Common myeloid progenitor, CD34-positive (primary cell): ENCODE measurements around the gene FSTL5. TPM values are rescaled to one million over a fixed set of nuclear protein-coding genes. Genes with fewer than 3 reads are reported as not detected.
"Not testable (repeated sequence)": the region's sequence is repeated elsewhere in the genome, so short reads cannot be mapped to it uniquely, and the experiment has no call there.

Experiments used
- CTCF ChIA-PET: fragments of 350-600 bp; sonication (Branson Sonifier 250); formaldehyde crosslinking; loops from one replicate; lab custom pipeline; 2021; ENCODE audit warnings: antibody characterized with exemption; lab: Charles Lee
- POLR2A ChIA-PET: fragments of 350-600 bp; sonication (Branson Sonifier 250); formaldehyde crosslinking; loops from one replicate; lab custom pipeline; 2021; ENCODE audit warnings: antibody characterized with exemption; lab: Charles Lee
- DNase-seq, 3 donors: peaks; one replicate each; pipeline versions ENCODE4 v3.0.0 to v3.0.0-alpha.2; 2013
- H3K27ac ChIP-seq, 2 experiments: 1 replicate in 1 of 2; 2 replicates in 1 of 2; pipeline ENCODE4 v1.7.0; 2013; ENCODE audit warnings: inconsistent platforms in 2 of 2, low read length in 2 of 2, mild to moderate bottlenecking in 2 of 2, low read depth in 1 of 2, moderate library complexity in 1 of 2; ENCODE audit not compliant: severe bottlenecking in 2 of 2, insufficient read depth in 1 of 2, poor library complexity in 1 of 2
- H3K27me3 ChIP-seq, 5 experiments: replicated peaks in 2 of 5; 1 replicate in 3 of 5; 2 replicates in 2 of 5; pipeline versions ENCODE4 v1.6.1 to v1.7.0; 2013; ENCODE audit warnings: low read length in 4 of 5, mild to moderate bottlenecking in 2 of 5, moderate library complexity in 2 of 5, inconsistent platforms in 1 of 5; ENCODE audit not compliant: insufficient read depth in 5 of 5, control insufficient read depth in 4 of 5
- H3K36me3 ChIP-seq, 4 experiments: 1 replicate in 2 of 4; 2 replicates in 2 of 4; pipeline versions ENCODE4 v1.6.1 to v1.7.0; 2013; ENCODE audit warnings: low read length in 3 of 4, control low read depth in 1 of 4, mild to moderate bottlenecking in 1 of 4; ENCODE audit not compliant: control insufficient read depth in 4 of 4, insufficient read depth in 4 of 4
- H3K4me1 ChIP-seq, 4 experiments: 1 replicate in 3 of 4; 2 replicates in 1 of 4; pipeline versions ENCODE4 v1.6.1 to v1.7.1; 2013; ENCODE audit warnings: low read length in 3 of 4, mild to moderate bottlenecking in 3 of 4, control low read depth in 1 of 4, inconsistent platforms in 1 of 4, moderate library complexity in 1 of 4; ENCODE audit not compliant: control insufficient read depth in 4 of 4, insufficient read depth in 4 of 4; ENCODE audit errors: control extremely low read depth in 1 of 4
- H3K4me3 ChIP-seq, 7 experiments: 1 replicate in 4 of 7; 2 replicates in 3 of 7; pipeline versions ENCODE4 v1.5.1 to v1.7.0; 2013; ENCODE audit warnings: mild to moderate bottlenecking in 7 of 7, low read length in 6 of 7, moderate library complexity in 6 of 7, inconsistent platforms in 2 of 7, low read depth in 2 of 7, control low read depth in 1 of 7; ENCODE audit not compliant: insufficient read depth in 4 of 7, control insufficient read depth in 1 of 7; ENCODE audit errors: extremely low read depth in 1 of 7
- H3K9me3 ChIP-seq, 5 experiments: 1 replicate in 4 of 5; 2 replicates in 1 of 5; pipeline versions ENCODE4 v1.6.1 to v1.7.1; 2013; ENCODE audit warnings: low read length in 4 of 5, mild to moderate bottlenecking in 2 of 5, inconsistent platforms in 1 of 5, low read depth in 1 of 5, moderate library complexity in 1 of 5; ENCODE audit not compliant: control insufficient read depth in 4 of 5, insufficient read depth in 2 of 5; ENCODE audit errors: control extremely low read depth in 1 of 5
- WGBS: methylation state at CpG from one replicate; pipeline ENCODE4 v1.1.5; 2013; ENCODE audit not compliant: insufficient coverage; 5-methylcytosine and 5-hydroxymethylcytosine counted together
- polyA plus RNA-seq: library from polyadenylated mRNA; unstranded; fragments of 120-200 nt; gene quantifications from one replicate; pipeline ENCODE4 v1.2.1, GENCODE V29; 2013

FSTL5 gene
- not detected for polyA plus RNA-seq

DNA sequence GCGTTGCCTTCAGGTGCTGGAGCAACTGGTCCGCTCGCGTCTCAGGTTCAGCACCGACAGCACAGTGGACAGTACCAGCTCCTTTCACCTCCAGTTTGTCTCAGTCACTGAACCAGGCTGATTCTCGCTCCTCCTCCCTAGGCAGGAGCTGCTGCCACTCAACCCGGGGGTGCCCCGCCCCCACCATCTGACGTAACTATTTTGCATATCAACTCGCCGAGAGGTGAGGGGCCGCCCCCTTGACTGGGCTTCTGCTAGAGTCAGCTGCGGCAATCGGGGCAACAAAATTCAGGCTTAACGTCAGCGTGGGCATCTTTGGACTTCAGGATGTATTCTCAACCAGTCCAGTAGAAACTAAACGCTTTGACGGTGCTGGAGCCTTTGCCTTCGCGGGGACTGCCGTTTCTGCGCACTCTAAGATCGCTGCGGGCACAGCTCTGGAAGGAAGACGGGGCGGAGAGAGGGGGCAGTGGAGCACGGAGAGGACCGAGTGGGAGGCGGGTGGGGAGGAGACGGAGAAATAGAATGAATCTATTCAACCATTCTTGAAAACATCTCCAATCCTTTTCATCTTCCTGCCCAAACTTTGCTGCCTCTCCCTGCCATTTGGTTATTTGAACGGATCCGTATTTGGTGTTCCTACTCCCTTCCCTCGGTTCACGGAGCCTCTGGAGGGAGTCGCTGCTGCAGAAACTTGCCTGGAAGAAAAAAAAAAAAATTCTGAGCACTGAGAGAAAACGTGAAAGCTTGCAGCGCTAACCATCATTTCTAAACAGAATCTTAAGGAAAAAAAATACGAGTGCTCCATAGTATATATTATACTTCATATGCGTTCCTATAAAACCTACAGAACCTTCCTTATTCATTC lies at the start of gene FSTL5:
TSS of gene FSTL5 (minus strand) at position 109 of the 868 bp plus-strand sequence. CDS start 52,604 bp downstream, outside the sequence.
- Histone ChIP-seq H3K4me1 (peaks cover 0 to 7% (median 3%) of the 10 kb centered on the region in 4 experiments), H3K9me3 (no peaks in the 10 kb centered on the region), H3K27me3 (peaks cover 12 to 31% (median 16%) of the 10 kb centered on the region in 5 experiments), H3K36me3 (no peaks in the 10 kb centered on the region), H3K27ac (no peak within 1 kb of the TSS), H3K4me3 (peak within 1 kb of the TSS in 6 of 7 experiments; percentile 17 to 72 (median 60))
- DNase-seq = peak; percentile 57 to 88 (median 84)
- 3% methylated on average over 24 of the region's 39 CpGs for WGBS
- ChIA-PET POLR2A (no interaction called here), CTCF (no interaction called here)

DNA sequence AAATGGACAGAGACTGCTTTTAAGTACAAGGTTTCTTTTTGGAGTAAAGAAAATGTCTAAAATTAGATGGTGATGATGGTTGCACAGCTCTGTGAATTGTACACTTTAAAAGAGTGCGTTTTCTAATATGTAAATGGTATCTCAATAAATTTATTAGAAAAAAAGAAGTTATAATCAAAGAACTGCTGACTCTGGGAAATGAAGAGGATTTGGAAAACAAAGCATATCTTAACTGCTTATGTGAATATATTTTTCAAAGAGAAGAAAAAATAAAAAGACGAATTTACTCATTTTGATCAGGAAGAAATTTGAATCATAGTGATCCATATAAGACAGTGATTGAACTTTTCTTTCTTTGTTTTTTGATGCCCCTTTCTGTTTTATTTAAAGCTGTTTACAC lies 45.9 kb upstream of the FSTL5 start:
- POLR2A ChIA-PET = no interaction called here
- no peak overlapping the region for H3K4me3 ChIP-seq
- H3K4me1 ChIP-seq = no peaks in the 10 kb centered on the region
- H3K27me3 ChIP-seq = no peaks in the 10 kb centered on the region
- DNase-seq = no peak
- H3K9me3 ChIP-seq = peaks cover 0 to 1% (median 0%) of the 10 kb centered on the region in 5 experiments
- H3K27ac ChIP-seq = no peak overlapping the region
- WGBS = 100% methylated on average over 1 of the region's 2 CpGs
- CTCF ChIA-PET = no interaction called here
- H3K36me3 ChIP-seq = no peaks in the 10 kb centered on the region

GRCh38 chr4:162203478-162203877 lies 39.7 kb upstream of the FSTL5 start:
- H3K27ac ChIP-seq, CTCF ChIA-PET, DNase-seq, POLR2A ChIA-PET, H3K4me1 ChIP-seq, H3K4me3 ChIP-seq, H3K36me3 ChIP-seq, H3K9me3 ChIP-seq, H3K27me3 ChIP-seq: not testable (repeated sequence)
- 98% methylated on average over 29 of the region's 32 CpGs for WGBS

DNA sequence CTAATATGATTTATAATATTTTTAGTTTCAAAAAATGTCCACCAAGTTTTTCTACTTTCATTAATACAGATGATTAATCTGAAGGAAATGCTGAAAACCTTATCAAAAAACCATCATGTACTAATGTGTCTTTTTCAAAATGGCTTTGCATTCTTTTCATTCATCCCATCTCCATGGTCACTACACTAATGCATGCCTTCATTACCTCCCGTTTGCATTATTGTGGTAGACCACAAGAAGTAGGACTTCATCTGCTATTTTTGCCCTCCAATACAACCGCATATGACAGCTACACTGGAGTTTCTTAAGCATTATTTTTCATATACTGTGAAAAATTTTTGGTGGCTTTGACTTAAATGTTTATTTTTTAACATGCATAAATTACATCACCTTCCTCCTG lies 37.9 kb upstream of the FSTL5 start:
- no peaks in the 10 kb centered on the region for H3K27me3 ChIP-seq
- CTCF ChIA-PET = no interaction called here
- H3K9me3 ChIP-seq = peaks cover 0 to 2% (median 0%) of the 10 kb centered on the region in 5 experiments
- POLR2A ChIA-PET = no interaction called here
- no peaks in the 10 kb centered on the region for H3K4me1 ChIP-seq
- H3K27ac ChIP-seq = no peak overlapping the region
- DNase-seq = no peak
- no peak overlapping the region for H3K4me3 ChIP-seq
- WGBS = no CpG with 5 or more reads among the region's 2 CpGs
- no peaks in the 10 kb centered on the region for H3K36me3 ChIP-seq

DNA sequence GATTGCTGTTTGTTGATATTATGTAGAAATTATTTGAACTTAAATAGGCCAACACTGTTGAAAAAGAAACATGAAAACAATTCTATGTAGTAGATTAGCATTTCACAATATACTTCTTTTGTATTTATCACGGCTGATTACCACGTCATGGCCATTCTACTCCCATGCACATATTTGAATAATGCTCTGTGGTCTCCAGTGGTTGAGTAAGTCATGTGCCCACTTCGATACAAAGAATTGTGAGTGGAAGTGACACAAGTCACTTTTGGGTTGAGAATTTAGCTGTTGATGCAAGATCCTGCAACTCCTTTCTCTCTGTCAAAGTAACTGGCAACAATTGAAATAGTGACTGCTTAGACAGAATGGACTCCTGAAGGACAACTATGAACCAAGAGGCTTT lies 6.7 kb upstream of the FSTL5 start:
- DNase-seq = peak in 1 of 3 donors; percentile 2
- ChIA-PET CTCF (interaction anchor here (0.6 kb wide), 1 partner anchor 732 kb away, joined by 3 read pairs; no protein-coding TSS in a partner anchor), POLR2A (no interaction called here)
- H3K27ac ChIP-seq = no peak overlapping the region
- H3K36me3 ChIP-seq = no peaks in the 10 kb centered on the region
- H3K4me1 ChIP-seq = no peaks in the 10 kb centered on the region
- no peak overlapping the region for H3K4me3 ChIP-seq
- H3K9me3 ChIP-seq = no peaks in the 10 kb centered on the region
- peaks cover 3 to 6% (median 4%) of the 10 kb centered on the region in 5 experiments for H3K27me3 ChIP-seq
- 0% methylated on average over 1 of the region's 3 CpGs for WGBS

- peak in 1 of 3 donors; percentile 1 for DNase-seq
- H3K9me3 ChIP-seq = no peaks in the 10 kb centered on the region
- H3K27ac ChIP-seq = no peak overlapping the region
- POLR2A ChIA-PET = no interaction called here
- H3K27me3 ChIP-seq = peaks cover 12 to 31% (median 16%) of the 10 kb centered on the region in 5 experiments
- CTCF ChIA-PET = no interaction called here
- peaks cover 0 to 7% (median 3%) of the 10 kb centered on the region in 4 experiments for H3K4me1 ChIP-seq
- H3K36me3 ChIP-seq = no peaks in the 10 kb centered on the region
- H3K4me3 ChIP-seq = peak overlapping the region in 1 of 7 experiments; percentile 65
Observed at GRCh38 chr4:162164906-162165510, 1.2 kb upstream of the FSTL5 start.

DNA sequence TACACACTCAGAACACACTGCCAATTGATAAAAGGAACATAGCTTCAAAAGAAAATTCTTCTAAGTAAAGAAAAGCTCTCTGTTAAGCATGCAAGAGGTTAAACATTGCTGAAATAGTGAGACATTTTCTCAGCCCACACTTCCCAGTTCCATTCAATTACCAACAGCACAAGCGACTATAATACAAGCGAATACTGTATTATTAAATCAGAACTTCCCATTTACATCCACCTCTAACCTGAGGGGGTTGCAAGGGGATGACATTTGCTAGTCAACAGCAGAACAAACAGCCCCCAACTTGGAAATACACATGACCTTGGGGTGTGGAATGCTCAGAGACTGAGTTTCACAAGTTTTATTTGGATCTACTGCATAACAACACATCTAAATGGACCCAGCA lies 1.1 kb downstream of the FSTL5 start:
- ChIA-PET POLR2A (no interaction called here), CTCF (no interaction called here)
- Histone ChIP-seq H3K9me3 (no peaks in the 10 kb centered on the region), H3K4me3 (no peak overlapping the region), H3K4me1 (peaks cover 0 to 7% (median 3%) of the 10 kb centered on the region in 4 experiments), H3K27ac (no peak overlapping the region), H3K27me3 (peaks cover 12 to 31% (median 16%) of the 10 kb centered on the region in 5 experiments), H3K36me3 (no peaks in the 10 kb centered on the region)
- DNase-seq = no peak
- no CpG with 5 or more reads among the region's 2 CpGs for WGBS
